ENCODE measurements around the gene SFXN1.
A peak's percentile ranks its signal among the peaks of the same experiment; 100 is the strongest.
"Not testable (repeated sequence)": the region's sequence is repeated elsewhere in the genome, so short reads cannot be mapped to it uniquely, and the experiment has no call there.

The SFXN1 gene, protein sequence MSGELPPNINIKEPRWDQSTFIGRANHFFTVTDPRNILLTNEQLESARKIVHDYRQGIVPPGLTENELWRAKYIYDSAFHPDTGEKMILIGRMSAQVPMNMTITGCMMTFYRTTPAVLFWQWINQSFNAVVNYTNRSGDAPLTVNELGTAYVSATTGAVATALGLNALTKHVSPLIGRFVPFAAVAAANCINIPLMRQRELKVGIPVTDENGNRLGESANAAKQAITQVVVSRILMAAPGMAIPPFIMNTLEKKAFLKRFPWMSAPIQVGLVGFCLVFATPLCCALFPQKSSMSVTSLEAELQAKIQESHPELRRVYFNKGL

DNA sequence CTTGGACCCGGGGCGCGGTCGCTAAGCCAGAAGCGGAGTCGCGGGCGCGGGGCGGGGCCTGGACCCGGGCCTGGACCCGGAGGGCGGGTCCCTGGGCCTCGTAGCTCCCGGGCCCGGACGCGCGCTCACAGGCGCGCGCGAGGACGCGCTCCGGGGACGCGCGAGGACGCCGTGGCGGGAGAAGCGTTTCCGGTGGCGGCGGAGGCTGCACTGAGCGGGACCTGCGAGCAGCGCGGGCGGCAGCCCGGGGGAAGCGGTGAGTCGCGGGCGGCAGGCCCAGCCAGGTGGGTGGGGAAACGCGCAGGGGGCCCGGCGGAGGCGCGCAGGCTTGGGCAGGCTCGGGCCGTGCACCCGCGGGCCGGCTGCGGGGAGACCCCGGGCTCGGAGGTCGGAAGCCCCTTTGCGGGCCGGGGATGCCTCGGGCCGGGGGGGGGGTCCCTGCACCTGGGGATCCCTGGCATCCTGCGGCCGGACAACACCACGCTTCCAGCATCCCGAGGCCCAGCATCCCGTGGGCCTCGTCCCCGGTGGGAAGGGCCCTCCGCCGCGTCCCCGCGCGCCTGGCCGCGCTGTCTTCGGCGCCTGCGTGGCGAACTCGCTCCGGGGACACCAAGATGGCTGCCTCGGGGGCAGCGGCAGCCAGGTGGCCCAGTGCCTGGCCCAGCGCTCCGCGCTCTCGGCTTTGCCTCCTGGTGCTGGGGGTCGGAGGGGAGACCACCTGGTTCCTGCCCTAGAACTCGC, at the start of gene SFXN1:
SFXN1 (plus strand) TSS at position 177 of the 741 bp plus-strand sequence. CDS start 13,544 bp downstream, outside the sequence.
- DNase-seq, result peak; percentile 24

DNA sequence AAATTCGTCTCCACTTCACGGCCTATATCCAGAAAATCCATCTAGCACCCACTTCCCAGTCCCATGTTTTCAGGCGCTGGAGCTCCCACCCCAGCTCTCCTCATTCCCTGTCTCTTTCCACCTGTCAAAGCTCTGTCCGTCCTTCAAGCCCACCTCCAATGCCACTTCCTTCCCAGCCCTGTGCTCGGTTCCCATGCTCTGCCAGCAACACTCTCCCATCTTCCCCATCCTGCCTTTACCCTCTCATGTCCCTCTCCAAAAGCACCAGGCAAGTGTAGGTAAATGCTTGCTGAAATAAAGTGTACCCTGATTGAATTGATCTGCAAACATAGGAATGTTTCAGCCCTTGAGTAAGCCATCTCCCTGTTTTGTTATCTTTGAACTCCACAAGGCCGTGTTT, 43.6 kb upstream of the SFXN1 start:
- no peak for DNase-seq

DNA sequence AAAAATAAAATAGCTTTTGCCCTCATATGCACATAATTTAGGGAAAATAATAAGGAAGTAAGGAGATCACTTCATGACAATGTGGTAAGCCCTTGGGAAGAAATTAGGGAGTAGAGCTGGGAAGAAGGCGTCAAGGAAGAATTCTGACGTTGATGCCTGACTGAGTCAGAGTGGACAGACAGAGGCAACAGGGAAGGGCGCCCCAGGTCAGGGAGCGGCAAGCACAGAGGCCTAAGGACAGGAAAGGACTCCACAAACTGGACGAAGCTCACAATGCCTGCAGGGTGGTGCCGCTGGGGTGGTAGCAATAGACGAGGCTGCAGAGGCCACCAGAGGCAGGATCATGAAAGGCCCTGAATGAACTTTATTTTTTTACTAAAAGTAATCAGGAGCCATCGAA, 42.0 kb upstream of the SFXN1 start:
- no peak for DNase-seq

DNA sequence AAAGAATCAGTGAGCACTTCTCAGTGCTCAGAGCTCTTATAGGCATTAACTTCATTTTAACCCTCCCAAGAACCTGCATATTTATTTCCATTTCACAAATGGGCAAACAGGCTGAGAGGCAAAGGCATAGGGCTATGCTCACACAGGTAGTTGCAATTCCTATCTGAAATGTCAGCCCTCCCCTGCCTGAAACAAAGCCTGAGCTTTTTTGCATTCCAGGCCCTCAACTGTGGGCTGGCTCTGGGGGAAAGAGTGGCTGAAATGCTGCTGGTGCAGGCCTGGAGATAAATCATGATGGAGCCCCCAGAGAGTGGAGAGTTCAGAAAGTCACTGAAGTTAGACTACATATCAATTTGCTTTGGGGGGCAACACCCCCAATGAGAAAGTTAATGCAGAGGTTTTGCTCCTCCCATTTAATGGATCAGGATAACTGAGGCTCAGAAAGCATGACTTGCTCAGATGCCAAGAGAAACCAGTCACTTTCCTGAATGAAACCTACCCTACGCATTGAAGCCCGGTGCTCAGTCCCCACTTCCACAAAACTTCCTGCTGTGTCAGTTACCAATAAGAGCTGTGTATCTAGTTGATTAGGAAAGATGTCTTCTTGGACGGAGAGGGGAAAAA, 40.0 kb upstream of the SFXN1 start:
- DNase-seq, result no peak

DNA sequence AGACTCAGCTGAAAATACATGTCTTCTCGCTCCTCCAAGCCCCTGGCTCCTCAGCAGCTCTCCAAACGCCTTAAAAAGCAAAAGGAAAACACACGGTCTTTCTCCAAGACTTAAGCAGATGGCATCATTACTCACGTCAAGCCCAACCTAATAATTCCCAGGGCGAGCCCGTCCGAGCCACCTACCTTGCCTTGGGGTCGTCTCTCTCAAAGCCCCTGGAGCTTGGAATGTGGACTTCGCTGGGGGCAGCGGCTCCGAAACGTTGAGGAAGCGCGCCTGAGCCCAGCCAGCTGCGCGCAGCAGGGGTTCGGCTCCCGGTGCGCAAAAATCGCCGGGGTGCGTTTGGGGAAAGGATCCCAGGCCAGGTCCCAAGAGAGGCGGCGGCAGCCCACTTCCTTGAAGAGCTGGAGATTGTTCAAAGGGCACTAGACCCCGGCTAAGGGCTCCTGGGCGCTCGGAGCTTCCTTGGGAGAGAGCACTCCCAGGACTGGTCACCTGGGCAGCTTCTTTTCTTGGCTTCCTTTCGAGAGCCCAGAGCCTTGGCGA, 34.8 kb upstream of the SFXN1 start:
- no peak for DNase-seq

DNA sequence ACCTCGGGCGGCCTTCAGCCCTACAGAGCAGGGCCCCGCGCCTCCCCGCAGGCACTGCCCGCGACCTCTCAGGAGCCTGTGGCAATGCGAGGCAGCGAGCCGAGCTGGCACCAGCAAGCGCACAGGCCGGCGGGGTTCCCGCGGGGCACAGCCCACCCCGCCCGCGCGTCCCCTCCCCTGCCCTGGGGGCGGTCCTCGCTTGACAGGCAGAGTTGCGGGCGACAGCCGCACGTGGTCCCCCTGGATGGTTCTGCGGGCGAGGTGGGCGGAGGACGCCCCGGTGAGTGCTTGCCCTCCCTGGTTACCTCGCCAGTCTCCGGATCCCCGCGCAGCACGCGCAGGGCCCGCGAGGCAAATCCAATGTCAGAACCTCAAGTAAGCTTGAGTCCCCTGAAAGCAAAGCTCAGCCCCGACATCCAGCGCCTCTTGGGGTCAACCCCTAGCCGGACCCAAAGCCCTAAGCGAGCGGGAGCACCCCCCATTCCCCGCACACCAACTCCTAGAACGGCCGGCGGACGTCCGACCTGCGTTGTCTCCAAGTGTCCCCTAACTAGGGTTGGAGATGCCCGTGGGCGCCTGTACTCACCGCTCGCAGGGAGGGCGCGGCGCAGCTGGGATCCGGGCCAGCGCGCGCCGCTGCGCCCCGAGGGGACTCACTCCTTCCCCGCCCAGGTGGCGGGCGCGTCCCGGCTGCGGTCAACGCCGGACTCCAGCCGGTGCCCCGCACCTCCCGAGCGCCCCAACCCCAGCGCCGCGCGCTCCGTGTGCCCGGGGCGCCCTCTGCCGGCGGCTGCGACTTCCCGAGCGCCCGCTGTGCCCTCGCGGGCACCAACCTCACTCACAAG, 34.1 kb upstream of the SFXN1 start, which contains the start of gene DRD1:
DRD1 (minus strand) TSS at position 123 of the 845 bp plus-strand sequence. CDS start 1,083 bp downstream, outside the sequence.
- DNase-seq, result no peak

DNA sequence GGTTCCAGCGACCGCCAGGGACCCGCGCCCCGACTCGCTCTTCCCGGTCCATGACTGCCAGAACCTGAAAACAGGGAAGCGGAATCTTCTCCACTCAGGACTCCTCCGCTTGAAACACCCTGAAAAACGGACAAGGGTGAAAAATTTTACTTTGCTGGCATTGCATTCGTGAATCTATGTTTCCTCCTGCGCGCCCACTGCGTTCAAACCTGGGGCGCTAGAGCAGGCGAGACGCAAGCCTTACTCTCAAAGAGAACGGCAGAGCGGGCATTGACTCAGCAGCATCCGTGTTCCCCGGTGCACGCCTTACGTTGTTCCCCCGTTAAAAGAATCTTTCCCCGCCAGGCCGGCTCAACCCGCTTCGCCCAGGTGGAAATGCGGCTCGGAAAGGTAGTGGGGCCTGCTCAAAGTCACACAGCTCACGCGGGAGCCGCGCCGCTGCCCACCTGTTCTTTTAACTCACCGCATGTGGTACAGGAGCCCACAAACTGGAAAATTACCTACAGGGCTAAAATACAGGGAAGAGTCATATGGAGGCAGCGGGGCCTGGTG, 33.4 kb upstream of the SFXN1 start:
- DNase-seq, result no peak

DNA sequence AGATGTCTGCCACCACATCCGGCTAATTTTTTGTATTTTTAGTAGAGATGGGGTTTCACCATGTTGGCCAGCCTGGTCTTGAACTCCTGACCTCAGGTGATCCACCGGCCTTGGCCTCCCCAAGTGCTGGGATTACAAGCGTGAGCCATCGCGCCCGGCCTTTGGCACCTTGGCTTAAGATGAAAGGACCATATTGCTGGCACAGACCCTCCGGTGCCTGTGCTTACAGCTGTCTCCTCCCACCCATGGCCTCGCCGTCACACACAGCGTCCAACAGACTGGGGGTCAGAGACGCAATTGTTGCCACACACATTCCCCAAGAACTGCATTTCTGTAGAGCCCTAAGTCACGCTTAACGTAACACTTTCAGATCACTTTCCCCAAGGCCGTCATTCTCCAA, 32.0 kb upstream of the SFXN1 start:
- not testable (repeated sequence) for DNase-seq

DNA sequence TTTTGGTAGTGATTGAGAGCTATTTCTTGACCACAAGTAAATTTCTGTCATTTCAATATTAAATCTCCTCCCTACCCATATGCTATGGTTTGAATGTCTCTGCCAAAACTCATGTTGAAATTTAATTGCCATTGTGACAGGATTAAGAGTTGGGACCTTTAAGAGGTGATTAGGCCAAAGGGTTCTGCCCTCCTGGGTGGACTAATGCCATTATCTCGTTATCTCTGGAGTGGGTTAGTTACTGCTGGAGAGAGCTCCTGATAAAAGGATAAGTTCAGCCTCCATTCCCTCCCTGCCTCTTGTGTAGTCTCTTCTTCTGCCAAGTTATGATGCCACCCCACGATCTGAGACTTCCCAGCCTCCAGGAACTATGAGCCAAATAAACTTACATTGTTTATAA, 30.8 kb upstream of the SFXN1 start:
- no peak for DNase-seq

DNA sequence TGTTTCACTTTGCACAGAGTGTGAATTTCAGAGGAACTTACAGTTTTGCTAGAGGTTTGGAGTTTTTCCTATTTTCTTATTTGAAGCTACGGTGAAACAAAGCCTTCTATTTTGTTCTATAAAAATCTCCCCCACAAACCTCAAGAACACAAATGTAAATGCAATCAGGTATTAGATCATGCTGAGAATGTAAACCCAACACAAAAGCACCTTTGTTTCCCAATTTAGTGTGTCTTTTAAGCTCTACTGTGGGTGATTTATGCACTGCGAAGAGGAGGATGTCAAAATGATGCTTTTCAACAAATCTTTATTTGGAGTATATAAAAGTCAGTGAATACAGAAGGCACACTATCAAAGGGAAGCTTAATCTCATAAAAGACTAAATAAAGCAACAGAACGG, 30.1 kb upstream of the SFXN1 start:
- no peak for DNase-seq

DNA sequence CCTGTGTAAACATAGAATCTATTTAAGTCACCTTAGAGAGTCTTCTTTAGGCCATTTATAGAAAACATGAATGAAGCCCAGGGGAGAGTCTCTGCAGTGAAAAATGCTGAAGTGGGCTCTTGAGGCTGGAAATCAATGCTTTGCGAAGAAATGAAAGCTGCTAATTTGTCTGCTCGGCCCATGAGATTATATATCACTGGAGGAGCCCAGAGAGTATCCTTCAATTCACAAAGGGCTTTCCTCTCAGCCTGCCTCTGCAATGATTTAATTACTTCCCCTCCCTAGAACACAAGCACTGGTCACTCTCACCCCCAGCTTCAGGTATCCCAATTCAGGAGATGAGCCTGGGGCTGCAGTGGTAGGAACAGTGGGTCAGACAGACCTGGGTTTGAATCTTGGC, 26.2 kb upstream of the SFXN1 start:
- no peak for DNase-seq

DNA sequence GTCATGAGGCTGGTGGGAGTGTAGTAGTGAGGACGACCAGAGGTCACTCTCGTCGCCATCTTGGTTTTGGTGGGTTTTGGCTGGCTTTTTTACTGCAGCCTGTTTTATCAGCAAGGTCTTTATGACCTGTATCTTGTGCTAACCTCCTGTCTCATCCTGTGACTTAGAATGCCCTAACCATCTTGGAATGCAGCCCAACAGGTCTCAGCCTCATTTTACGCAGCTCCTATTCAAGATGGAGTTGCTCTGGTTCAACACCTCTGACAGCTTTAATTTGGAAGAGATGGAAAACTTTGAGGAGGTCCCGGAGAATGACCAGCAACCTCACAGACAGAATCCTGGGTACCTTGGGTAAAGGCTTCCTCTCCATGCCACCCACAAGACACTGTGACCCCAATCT, 24.0 kb upstream of the SFXN1 start:
- DNase-seq, result not testable (repeated sequence)

DNA sequence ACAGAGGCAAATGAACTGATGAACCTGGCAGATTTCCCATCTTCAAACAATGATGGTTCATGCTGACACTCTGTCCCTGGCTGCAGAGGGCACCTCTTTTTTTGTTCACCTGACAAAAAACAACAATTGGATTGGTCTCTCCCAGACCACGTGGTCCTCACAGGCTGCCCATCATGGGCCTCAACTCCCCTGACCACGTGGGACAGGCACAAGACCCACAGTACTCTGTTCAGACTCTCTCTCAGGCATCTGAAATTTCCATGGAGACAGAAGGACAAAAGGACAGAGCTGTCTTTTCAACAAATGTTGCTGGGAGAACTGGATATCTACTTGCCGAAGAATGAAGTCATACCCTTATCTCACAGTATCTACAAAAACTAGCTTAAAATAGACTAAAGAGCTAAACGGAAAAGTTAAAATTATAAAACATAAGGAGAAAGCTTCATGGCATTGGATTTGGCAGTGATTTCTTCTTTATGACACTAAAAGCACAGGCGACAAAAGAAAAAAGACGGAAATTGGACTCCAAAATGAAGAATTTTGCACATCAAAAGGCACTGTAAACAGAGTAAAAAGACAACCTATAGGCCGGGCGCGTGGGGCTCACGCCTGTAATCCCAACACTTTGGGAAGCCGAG, 22.1 kb upstream of the SFXN1 start:
- no peak for DNase-seq

DNA sequence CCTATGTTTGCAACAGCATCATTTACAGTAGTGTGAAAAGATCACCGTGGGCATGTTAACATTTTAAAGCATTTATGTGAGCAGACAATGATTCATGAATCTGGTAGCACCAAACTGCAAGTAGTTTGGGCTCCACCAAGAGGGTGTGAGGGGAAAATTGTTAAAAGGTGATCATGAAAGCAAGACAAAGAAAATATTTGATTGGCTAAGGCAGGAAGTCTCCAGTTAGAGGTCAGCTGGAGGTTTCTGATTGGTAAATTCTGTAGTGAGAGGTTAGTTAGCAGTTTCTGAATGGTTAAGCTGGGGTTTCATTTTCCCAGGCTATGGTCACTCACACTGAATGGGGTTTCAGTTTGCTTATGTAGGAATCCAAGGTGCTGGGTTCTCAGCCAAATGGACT, 20.9 kb upstream of the SFXN1 start:
- no peak for DNase-seq

DNA sequence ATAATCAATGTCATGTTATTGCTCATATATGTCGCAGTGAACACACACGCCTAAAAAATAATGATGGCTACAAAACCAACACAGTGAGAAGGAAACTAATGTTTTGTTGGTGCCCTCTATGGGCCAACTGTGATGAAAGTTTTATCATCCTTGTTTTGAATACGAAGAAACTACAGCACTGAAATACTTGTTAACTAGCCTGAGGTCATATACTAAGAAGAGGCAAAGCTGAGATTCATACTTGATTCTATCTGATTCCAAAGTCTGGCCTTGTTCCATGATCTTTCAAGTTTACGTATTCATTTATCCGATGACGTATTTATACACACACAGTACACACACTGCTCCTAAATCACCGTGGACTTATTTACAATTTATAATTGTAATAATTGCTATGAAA, 18.2 kb upstream of the SFXN1 start:
- DNase-seq, result peak; percentile 21

DNA sequence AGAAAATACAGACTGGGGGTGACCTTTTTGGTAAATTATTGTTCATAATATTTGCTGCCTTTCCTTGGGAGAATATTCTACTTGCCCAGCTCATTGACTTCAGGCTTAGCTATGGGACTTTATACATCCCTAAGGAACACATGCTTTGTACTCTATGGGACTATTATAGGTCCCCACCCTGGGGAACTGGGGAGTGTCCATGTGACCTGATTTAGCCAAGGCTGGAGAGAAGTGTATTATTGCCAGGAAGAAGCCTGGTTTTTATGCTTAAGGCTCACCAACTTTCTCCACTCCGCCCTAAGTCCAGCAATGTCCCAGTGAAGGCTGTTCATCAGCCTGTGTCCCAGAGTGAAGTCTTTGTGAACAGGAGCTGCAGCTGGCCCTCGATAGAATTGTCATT, 17.8 kb upstream of the SFXN1 start:
- no peak for DNase-seq

DNA sequence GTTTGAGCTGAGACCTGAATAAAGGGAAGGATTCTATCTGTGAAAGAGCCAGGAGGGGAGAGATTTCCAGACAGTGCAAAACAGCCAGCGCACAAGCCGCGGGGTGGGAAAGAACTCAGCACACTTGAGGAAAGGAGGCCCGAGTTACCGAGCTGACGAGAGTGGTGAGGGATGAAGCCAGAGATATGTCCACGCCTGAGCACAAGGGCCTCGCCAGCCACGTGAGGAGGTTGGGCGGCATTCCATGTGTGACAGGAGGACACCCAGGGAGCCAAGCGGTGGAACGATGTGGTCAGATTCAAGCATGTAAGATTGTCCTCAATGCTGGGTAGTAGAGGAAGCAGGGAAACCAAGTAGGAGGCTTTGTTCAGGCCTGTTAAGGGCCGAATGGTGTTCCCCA, 17.0 kb upstream of the SFXN1 start:
- DNase-seq, result no peak

DNA sequence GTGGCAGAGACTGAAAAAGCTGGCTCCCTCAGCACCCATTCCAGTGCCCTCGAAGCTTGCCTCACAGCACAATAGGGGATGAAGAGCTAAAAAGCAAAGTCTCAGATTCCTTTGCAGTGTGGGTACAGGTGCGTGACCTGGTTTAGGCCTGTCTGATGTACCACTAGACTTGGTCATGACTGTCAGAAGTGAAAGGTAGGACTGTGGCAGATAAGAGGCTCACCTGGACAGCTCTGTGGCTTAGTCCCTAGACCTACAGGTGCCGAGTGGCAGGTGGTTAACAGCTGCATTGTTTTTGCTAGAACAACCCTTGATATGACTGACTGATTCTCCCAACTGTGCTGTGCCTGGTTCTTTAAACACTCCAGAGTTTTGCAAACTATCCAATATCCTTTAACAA, 14.7 kb upstream of the SFXN1 start:
- no peak for DNase-seq

DNA sequence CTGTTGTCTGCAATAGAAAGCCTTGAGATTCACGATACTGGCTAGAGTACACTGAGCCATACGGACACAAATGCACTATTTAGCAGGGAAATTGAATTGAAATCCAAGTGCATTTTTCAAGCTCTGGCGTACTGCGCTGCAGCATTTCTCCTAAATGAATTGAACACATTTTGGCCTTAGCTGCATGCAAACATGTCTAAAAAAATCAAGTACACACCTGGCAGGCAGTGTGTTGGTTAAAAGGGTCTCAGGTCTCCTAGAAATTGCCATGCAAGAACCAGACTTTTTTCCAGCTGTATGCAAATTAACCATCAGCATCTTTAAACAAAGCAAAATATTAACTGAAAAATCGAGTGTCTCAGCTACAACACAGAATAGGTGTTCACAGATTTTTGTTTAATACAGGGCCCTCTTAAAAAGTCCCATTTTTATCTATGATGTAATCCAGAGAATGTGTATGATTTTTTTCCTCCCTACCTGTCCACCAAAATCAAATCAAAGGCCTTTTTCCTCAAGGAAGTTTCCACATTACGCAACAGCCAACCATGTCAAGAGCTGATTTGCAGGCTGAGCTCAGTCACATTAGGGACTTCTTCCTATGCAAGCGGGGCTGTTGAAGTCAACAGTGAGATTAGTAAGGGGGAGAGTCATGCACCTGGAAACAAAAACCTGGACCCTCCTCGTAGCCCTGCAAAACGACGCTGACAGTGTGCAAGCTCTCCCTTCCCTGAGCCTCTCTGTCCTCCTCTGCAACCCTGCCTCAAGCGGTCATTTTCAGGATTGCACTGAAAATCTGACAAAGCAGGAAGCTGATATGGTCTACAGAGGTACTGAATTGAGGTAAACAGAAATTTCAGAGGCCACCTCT, 14.1 kb upstream of the SFXN1 start:
- peak; percentile 34 for DNase-seq

DNA sequence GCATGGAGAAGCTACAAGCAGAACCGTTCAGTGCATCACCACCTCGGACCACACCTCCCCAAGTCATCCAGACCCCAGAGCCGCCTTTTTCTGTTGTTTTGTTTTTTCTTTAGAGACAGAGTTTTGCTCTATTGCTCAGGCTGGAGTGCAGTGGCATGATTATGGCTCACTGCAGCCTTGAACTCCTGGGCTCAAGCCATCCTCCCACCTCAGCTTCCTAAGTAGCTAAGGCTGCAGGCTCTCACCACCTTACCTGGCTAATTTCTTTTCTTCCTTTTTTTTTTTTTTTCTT, 13.5 kb upstream of the SFXN1 start:
- no peak for DNase-seq

DNA sequence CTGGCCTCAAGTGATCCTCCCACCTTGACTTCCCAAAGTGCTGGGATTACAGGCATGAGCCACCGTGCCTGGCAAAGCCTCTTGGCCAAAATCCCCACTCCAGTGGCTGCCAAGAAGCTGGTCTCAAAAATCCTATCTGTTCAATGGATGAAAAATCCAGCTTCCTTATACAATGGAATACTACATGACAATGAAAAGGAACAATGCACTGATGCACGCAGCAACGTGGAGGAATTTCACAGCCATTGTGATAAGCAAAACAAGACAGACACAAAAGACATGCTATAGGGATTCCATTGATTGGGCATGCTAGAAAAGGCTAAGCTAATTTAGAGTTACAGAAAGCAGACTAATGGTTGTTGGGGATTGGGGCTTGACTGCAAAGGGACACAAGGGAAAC, 13.1 kb upstream of the SFXN1 start:
- no peak for DNase-seq

All from kidney glomerular epithelial cell (primary cell).